ENCODE measurements around the gene KIN.
A peak's percentile ranks its signal among the peaks of the same experiment; 100 is the strongest.
"Not testable (repeated sequence)": the region's sequence is repeated elsewhere in the genome, so short reads cannot be mapped to it uniquely, and the experiment has no call there.

KIN gene, protein sequence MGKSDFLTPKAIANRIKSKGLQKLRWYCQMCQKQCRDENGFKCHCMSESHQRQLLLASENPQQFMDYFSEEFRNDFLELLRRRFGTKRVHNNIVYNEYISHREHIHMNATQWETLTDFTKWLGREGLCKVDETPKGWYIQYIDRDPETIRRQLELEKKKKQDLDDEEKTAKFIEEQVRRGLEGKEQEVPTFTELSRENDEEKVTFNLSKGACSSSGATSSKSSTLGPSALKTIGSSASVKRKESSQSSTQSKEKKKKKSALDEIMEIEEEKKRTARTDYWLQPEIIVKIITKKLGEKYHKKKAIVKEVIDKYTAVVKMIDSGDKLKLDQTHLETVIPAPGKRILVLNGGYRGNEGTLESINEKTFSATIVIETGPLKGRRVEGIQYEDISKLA

DNA sequence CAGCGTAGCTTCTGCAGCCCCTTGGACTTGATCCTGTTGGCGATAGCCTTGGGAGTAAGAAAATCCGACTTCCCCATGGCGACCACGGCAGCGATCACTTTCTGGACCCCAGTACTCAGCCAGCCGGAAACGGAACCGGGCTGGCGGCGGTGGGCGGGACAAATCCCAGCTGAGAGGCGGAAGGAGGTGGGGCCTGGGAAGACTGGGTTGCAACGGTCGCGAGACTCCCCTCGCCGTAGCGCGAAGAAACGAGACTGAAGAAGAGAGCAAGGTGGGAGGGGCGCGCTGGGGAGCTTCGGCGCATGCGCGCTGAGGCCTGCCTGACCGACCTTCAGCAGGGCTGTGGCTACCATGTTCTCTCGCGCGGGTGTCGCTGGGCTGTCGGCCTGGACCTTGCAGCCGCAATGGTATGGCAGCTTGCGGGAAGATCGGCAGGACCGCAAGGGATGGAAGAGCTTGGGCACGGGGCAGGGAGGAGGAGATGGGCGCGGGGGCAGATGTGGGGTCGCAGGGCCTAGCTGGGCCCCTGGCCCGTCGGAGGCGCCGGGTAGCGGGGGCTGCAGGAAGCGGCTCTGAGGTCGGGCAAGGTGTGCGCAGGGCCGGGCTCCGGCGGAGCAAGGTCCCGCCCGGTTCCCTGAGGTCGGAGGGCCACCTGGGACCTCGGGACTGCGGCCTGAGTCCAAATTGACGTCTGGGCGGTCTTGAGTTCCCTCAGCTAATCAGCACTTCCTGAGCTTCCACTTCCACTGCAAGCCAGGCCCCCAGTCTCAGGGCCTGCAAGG is at the start of gene KIN, which contains the start of gene ATP5F1C:
Gene KIN, minus strand, starts transcription at position 137 of the 782 bp plus-strand sequence. Its CDS starts 60 bp downstream, at position 77.
Gene ATP5F1C, plus strand, starts transcription at position 321 of the 782 bp plus-strand sequence. Its CDS starts 31 bp downstream, at position 352.
- peak; percentile 96 to 97 for DNase-seq (ENCODE audit: low read depth in 2 of 2)

DNA sequence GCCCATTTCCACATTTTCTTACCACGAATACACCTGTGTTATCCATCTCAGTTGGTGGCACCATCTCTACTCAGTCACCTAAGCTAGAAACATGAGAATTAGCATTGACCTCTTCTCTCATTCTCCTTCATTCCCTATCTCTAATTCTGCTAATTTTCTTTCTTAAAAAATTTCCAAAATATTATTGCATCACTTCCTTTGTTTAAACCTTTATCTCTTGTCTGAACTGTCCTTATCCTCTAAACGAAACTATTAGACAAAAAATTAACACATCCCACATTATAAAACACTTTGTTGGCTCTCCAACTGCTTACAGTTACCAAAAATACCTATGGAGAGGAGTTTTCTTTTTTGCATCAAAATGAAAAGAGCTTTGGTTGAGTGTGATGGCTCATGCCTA is 48.8 kb upstream of the KIN start:
- no peak for DNase-seq (ENCODE audit: low read depth in 2 of 2)

DNA sequence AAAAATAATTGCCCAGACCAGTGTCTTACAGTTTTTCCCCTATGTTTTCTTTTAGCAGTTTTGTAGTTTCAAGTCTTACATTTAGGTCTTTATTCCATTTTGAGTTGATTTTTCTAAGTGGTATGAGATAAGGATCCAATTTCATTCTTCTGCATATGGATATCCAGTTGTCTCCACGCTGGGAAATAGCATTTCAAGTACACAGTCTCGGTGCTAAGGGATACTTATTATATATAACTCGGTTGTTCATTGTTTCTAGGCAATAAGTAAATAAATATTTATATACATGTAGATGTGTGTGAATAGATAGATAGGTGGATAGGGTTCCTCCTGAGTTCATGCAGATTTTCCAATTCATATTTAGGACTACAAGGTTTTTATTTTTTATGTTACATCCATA is 46.5 kb upstream of the KIN start:
- DNase-seq (ENCODE audit: low read depth in 2 of 2) = no peak

DNA sequence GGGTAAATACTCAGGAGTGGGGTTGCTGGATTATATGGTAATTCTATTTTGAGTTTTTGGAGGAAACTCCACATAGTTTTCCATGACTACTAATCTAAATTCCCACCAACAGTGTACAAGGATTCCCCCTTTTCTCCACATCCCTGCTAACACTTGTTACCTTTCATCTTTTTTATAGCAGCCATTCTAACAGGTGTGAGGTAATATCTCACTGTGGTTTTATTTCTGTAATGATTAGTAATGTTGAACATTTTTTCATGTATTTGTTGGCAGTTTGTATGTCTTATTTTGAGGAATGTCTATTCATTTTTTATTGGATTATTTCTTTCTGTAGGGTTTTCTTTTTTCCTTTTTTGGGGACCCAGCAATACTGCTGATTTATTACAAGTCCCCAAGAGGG is 45.4 kb upstream of the KIN start:
- no peak for DNase-seq (ENCODE audit: low read depth in 2 of 2)

DNA sequence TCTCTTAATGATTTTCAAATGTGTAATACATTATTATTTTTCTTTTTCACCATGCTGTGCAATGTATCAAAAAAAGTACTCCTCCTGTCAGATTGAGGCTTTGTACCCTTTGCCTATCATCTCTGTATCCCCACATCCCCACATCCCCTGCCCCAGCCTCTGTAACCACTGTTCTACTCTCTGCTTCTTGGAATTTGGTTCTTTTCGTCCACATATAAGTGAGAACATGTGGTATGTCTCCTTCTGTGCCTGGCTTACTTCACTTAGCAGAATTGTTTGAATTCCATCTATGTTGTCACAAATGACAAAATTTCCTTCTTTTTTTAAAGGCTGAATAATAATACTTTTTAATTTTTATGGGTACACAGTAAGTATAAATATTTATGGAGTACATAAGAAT is 44.3 kb upstream of the KIN start:
- DNase-seq (ENCODE audit: low read depth in 2 of 2) = no peak

DNA sequence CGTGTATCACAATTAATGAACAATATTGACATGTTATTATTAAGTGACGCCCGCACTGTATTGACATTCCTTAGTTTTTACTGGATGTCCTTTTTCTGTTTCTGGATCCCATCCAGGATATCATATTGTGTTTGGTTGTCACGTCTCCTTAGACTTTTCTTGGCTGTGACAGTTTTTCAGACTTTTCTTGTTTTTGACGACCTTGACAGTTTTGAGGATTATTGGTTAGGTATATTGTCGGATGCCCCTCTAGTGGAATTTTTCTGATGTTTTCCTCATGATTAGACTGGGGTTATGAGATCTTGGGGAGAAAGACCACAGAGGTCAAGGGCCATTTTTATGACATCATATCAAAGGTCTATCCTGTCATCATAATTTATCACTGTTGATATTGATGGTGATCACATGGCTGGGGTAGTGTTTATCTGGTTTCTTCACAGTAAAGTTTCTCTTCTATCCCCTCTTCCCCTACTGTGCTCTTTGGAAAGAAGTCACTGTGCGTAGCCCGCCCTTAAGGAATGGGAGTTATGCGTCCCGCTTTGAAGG is 41.6 kb upstream of the KIN start:
- no peak for DNase-seq (ENCODE audit: low read depth in 2 of 2)

DNA sequence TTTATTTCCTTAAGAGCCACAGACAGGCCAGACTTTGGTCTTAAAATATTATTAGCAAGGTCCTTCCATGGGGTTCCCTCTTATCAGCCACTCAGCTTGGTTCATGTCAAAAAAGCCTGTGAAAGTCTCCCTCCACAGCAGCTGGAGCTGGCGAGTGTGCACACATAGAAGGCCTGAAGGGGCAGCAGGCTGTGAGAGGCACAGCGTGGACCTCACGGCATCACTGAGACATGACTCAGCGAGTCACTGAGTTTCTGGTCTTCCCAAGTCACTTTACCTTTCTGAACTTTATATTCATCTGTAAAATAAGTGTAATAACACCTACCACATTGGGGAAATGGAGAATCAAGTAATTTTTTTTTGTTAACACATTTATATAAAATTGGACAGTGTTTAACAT is 39.2 kb upstream of the KIN start:
- no peak for DNase-seq (ENCODE audit: low read depth in 2 of 2)

DNA sequence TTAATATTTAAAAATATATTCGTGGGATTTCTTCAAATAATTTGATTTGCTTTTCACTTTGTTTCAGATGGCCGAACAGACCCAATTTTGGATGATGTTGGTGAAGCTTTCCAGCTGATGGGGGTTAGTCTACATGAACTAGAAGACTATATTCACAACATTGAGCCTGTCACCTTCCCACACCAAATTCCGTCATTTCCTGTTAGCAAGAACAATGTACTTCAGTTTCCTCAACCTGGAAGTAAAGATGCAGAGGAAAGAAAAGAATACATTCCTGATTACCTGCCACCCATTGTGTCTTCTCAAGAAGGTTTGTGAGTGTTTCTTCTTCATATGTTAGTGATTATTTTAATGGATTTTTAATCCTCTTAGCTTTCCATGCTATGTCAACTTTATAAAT is 36.5 kb upstream of the KIN start:
- no peak for DNase-seq (ENCODE audit: low read depth in 2 of 2)

DNA sequence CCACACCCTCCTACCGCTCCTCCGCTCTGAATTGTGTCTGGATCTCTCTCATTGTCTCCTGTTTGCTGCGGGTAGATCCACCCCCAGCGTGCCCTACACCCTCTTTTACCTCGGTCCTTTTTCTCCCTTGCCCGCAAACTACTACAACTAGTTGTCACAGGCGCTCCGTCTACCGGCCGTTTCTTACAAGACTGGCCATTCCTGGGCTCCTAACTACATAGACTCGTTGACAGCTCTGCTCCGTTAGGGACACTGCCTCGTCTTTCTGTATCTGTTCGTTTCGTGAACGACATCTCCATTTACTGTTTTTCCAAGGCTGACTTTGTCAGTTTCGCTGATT is 31.3 kb upstream of the KIN start:
- DNase-seq (ENCODE audit: low read depth in 2 of 2) = peak in 1 of 2 donors; percentile 14

DNA sequence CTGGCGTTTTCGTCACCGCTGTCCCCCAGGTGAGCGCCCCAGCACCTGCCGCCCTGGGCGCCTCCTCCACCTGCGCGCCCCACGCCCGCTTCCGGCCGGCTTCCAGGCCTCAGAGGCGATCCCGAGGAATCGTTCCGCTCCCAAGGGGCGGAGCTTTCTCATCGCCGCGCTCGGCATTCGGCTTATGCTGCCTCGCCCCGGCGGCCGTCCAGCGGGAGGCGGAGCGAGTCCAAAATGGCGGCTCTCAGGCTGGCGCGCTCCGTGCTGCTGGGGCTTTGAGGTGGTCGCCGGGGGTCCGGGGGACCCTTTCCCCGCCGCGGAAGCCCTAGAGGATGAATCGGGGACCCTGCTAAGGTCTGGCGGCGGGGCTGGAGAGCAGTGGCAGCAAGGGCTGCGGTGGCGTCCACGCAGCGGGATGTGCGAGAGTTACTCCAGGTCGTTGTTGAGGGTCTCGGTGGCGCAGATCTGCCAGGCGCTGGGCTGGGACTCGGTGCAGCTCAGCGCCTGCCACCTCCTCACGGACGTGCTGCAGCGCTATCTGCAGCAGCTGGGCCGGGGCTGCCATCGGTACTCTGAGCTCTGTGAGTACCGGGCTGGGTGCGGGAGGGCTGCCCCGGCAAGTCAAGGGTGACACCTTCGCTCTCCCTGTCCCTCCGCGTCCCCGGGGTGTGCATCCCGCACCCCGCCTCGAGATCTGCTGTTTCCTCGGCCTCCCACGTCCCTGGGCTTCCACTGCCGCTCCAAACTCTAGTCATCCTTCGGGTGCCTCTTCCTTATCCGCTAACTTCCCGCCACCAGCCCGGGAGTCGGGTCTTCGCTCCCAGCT is 30.7 kb upstream of the KIN start, which contains the start of gene TAF3:
Gene TAF3, plus strand, starts transcription at position 211 of the 826 bp plus-strand sequence. Its CDS starts 205 bp downstream, at position 416.
- peak; percentile 88 to 93 for DNase-seq (ENCODE audit: low read depth in 2 of 2)

DNA sequence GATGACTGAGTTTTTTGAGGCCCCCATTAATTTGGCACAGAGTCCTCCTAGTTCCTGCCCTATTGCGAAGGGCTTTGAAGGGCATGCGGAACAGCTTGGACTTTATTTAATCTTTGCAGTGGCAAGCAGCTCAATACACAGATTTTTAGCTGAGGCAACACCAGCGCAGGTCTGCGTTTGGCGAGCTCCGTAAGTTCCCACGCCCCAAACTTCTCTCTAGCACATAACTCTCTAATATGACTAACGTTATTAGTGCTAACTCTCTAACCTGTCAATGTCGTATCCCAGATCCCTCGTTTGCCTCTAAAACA is 30.1 kb upstream of the KIN start:
- DNase-seq (ENCODE audit: low read depth in 2 of 2) = no peak

DNA sequence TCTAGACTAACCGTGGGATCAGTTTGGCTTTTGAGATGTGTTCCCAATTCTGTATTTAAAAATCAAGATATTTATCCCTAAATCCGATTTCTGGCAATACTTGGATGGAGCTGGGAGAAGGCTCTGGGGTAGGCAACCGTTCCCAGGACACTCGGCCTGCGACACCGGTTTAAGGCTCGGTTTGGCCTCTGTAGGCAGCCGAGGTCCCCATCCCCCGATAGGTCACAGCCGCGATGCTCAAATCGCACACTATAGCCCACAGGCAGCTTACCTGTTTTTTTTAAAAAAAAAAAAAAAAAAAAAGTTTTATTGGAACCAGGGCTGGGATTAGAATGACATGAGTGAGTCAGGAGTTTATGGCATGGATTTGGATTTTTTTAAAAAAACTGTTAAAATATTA is 29.8 kb upstream of the KIN start:
- DNase-seq (ENCODE audit: low read depth in 2 of 2) = no peak

DNA sequence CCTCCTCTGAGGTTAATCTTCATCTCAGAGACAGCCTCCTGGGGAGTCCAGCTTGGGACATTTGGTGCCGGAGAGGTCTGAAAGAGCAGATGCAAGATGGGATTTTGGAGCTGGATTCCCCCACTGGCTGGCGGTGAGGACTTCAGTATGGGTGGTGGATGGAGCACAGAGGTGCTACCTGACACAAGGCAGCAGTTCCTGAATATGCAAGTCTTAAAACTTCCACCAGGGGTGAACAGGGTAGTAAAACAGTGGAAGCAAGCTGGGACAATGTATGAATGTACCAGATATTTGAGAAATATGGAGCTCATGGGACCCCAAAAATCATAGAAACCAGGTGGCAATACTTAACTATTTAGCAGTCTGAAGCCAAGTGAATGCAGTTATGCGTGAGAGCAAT is 25.7 kb upstream of the KIN start:
- no peak for DNase-seq (ENCODE audit: low read depth in 2 of 2)

DNA sequence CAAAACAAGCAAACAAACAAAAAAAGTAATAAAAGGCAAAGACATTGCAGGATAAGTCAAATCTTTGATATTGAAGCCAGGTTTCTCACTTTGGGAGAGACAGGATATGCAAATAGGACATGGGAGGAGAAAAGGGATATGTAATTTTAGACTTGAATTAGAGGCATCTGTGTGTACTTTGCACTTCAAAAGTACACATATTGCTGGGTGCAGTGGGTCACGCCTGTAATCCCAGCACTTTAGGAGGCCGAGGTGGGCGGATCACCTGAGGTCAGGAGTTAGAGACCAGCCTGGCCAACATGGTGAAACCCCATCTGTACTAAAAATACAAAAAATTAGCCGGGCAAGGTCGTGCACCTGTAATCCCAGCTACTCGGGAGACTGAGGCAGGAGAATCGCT is 23.9 kb upstream of the KIN start:
- DNase-seq (ENCODE audit: low read depth in 2 of 2) = not testable (repeated sequence)

DNA sequence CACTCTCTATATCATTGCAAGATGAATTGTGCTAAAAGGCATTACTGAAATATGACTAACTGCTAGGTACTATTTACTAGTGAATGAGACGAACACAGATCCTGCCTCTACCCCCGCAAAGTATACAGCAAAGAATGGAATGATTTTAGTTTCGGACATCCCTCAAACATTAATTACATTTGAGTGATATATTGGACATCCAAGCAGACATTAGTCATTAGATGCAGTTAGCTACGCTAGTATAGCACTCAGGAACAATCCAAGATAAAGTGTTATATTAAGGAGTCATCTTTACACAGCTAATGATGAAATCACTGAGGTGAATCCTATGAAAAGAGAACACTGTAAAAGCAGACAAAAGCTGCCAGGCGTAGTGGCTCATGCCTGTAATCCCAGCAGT is 23.2 kb upstream of the KIN start:
- no peak for DNase-seq (ENCODE audit: low read depth in 2 of 2)

DNA sequence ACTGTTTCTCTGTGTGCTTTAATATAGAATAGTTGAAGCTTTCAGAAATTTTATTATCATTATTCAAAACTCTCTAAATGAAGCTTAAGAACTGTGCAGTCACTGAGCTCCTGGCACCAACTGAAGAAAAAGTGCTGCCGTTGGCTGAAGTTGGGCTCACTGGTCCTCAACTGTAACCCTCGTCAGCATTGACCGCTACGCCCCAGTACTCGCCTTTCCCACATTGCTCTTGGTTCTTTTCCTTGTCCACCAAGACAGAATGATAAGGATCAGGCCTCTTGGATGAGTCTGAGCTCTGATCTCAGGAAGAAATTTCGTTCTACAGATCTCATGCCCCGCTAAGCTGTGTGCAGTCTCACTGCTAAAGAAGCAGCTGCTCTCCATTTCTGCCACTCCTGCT is 22.6 kb upstream of the KIN start:
- DNase-seq (ENCODE audit: low read depth in 2 of 2) = no peak

DNA sequence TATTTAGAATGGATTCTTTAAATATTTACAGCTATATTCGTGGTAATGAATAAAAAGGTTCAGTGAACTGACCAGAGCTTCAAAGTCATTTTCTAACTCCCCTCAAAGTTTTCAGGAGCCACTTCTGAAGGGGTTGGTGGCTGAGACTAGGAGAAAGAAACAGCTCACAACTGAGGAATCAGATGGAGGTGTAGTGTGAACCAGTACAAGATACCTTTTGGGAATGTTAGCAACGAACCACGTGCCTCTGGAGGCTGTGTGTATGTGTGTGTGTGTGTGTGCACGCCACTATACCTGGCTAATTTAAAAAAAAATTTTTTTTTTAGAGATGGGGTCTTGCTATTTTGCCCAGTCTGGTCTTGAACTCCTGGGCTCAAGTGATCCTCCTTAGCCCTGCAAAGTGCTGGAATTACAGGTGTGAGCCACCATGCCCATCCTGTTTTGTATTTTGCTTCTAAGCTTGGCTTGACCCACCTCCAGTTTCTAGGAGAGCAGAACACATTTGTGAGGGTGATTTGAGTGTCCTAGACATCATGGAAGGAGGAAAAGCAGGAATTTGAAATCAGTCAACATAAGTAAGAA is 21.0 kb upstream of the KIN start:
- DNase-seq (ENCODE audit: low read depth in 2 of 2) = no peak

DNA sequence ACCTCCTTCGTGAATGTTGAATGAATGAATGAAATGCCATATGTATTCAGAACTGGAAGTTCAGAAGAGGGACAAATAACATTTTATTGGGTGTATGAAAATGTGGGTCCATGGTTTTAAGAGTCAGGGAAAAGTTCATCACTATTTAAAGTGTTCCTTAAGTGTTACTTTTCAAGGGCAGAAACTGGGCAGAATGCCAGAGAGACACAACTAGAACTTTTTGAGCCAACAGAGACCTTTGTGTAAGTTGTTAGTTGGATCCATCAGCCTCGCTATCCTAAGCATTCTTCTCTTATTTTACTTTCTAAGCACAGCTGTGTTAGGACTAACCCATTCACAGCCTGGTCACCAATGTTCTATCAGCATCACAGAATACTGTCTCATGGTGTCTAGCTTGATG is 16.9 kb upstream of the KIN start:
- no peak for DNase-seq (ENCODE audit: low read depth in 2 of 2)

DNA sequence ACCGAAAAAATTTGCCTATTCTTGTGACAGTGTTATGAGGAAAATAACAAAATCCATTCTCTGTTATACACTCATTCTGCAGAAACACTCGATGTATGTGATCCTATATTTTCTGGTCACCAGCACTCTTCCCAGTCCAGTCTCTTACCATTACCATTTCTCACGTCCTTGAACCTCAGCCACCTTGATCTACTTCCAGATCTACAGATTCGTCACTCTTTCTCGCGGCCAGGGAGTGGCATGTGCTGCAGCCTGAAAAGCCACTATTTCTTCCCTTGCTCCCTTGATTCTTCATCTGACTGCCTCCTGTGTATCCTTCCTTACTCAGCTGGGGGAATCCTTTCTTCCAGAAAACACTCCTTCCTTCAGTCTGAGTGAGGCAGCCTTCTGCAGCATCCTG is 16.4 kb upstream of the KIN start:
- DNase-seq (ENCODE audit: low read depth in 2 of 2) = no peak

DNA sequence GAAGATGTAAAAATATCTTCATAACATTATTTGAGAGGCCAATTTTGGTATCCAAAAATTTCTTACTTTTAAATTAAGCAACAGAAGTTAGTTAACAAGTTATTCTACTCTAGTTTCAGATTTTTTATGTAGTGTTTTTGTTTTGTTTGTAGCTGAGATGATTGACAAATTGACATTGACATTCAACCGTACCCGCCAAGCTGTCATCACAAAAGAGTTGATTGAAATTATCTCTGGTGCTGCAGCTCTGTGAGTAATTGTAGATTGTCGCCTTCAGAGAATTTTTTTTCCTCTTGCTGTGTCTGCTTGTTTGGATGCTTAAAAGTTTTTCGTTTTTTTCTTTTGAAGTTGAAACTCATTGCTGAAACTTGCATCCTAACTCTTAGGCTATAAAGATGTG is 14.8 kb upstream of the KIN start:
- DNase-seq (ENCODE audit: low read depth in 2 of 2) = no peak

DNA sequence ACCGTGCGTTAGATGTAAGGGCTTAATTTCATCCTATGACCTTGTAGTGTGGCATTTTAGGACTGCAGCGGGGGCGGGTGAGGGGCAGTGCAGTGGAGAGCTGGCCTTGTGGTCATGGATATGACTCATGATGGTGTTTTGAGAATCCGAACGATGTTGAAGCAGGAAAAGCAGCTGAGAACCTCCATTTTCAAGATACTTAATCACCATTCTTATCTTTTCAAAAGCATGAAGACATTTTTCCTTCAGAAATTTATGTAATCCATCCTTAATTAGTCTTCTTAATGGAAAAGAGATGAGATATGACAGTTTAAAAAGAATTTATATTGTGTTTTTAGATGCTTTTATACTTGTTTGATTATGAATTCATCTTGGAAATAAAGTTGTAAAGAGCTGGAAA is 9.8 kb upstream of the KIN start:
- DNase-seq (ENCODE audit: low read depth in 2 of 2) = no peak

DNA sequence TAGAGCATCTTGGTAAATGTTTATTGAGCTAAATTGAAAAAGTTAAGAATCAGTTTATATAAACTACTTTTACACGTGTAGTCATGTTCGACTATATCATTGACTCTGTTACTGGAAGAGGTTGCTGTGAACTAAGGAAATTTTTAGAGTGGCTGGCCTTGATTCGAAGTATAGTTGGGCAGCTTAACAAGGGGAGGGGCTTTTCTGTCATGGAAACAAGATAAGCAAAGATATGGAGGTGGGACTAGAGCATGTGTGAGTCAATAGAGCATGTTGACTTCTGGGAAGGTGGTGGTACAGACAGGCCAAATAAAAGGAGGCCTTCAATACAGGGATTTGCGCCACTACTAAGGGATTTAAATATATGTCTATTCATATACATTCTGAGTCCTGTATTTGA is 7.8 kb upstream of the KIN start:
- DNase-seq (ENCODE audit: low read depth in 2 of 2) = no peak

Data from stimulated activated CD4-positive, alpha-beta T cell treated with anti-CD3 and anti-CD28 coated beads, Interleukin-4, amount 100 ng/mL, for 48 hours (primary cell).